Retinal pigment epithelial cell (primary cell): ENCODE measurements around the gene ADD3.

Experiments used
- DNase-seq: peaks from one replicate; pipeline ENCODE4 v3.0.0-alpha.2; 2010; ENCODE audit warnings: low read depth
- H3K4me3 ChIP-seq: 2 replicates; pipeline ENCODE4 v1.5.1; 2011; ENCODE audit warnings: mild to moderate bottlenecking, low read length, control low read depth, moderate library complexity
- CTCF ChIP-seq: conservative IDR thresholded peaks from 2 replicates; pipeline ENCODE4 v1.5.1; 2011; ENCODE audit warnings: low read depth, low read length, control low read depth, inconsistent platforms

Gene ADD3

GRCh38 chr10:110077436-110078130 lies 69.8 kb downstream of the ADD3 start:
- TF ChIP-seq CTCF, result no peak
- H3K4me3 ChIP-seq, result no peak overlapping the region
- no peak for DNase-seq

- no peak overlapping the region for H3K4me3 ChIP-seq
- no peak for TF ChIP-seq CTCF
- no peak for DNase-seq
These were observed 70.5 kb downstream of the ADD3 start for GRCh38 chr10:110078317-110078716.

- DNase-seq, result no peak
- TF ChIP-seq CTCF, result no peak
- H3K4me3 ChIP-seq, result no peak overlapping the region
These were observed 74.1 kb downstream of the ADD3 start for GRCh38 chr10:110081911-110082310.

- no peak for TF ChIP-seq CTCF
- DNase-seq, result no peak
- no peak overlapping the region for H3K4me3 ChIP-seq
These were observed 76.1 kb downstream of the ADD3 start for GRCh38 chr10:110083884-110084283.

GRCh38 chr10:110087682-110088081 lies 79.9 kb downstream of the ADD3 start:
- no peak overlapping the region for H3K4me3 ChIP-seq
- DNase-seq, result no peak
- TF ChIP-seq CTCF, result no peak

- TF ChIP-seq CTCF, result no peak
These were observed 80.8 kb downstream of the ADD3 start for GRCh38 chr10:110088367-110089104.

GRCh38 chr10:110091830-110092229 lies 84.0 kb downstream of the ADD3 start:
- TF ChIP-seq CTCF, result no peak
- no peak for DNase-seq
- no peak overlapping the region for H3K4me3 ChIP-seq

More at GRCh38 chr10:110088367-110089104, 80.8 kb downstream of the ADD3 start:
- no peak overlapping the region for H3K4me3 ChIP-seq
- DNase-seq, result no peak
